Neural cell (in vitro differentiated cells): ENCODE results near the gene AFAP1. TPM values are rescaled to one million over a fixed set of nuclear protein-coding genes. Genes with fewer than 3 reads are reported as not detected.

Experiments used
- H2AFZ ChIP-seq: fragments of 200-600, 300-800 bp; sonication (generic), shearing (Covaris generic); 2 replicates; pipeline ENCODE4 v1.6.0; 2014; ENCODE audit warnings: low read depth, mild to moderate bottlenecking, antibody characterized with exemption, low read length, moderate library complexity
- H3F3A ChIP-seq: fragments of 200-600 bp; shearing (Covaris generic); 2 replicates; pipeline ENCODE4 v1.6.1; 2016; ENCODE audit warnings: mild to moderate bottlenecking, moderate library complexity, mixed read lengths, antibody characterized with exemption, low read length; ENCODE audit not compliant: insufficient read depth, poor library complexity, severe bottlenecking
- H3K27ac ChIP-seq: fragments of 200-600, 300-800 bp; sonication (generic), shearing (Covaris generic); 2 replicates; pipeline ENCODE4 v1.5.1; 2014; ENCODE audit warnings: mild to moderate bottlenecking, low read length, moderate library complexity
- H3K27me3 ChIP-seq: fragments of 300-800, 200-600 bp; sonication (generic), shearing (Covaris generic); 2 replicates; pipeline ENCODE4 v1.6.0; 2014; ENCODE audit warnings: mild to moderate bottlenecking, low read depth, low read length, moderate library complexity; ENCODE audit not compliant: insufficient read depth
- H3K36me3 ChIP-seq: fragments of 300-800, 200-600 bp; sonication (generic), shearing (Covaris generic); 2 replicates; pipeline ENCODE4 v1.5.1; 2014; ENCODE audit warnings: mild to moderate bottlenecking, antibody characterized with exemption, low read length, moderate library complexity; ENCODE audit not compliant: insufficient read depth
- H3K4me2 ChIP-seq: fragments of 300-800, 200-600 bp; sonication (generic), shearing (Covaris generic); 2 replicates; pipeline ENCODE4 v1.6.0; 2014; ENCODE audit warnings: mild to moderate bottlenecking, low read length
- H3K4me3 ChIP-seq: fragments of 300-800, 200-600 bp; sonication (generic), shearing (Covaris generic); 2 replicates; pipeline ENCODE4 v1.5.1; 2014; ENCODE audit warnings: mild to moderate bottlenecking, low read length, moderate library complexity
- H3K79me2 ChIP-seq: fragments of 200-600 bp; shearing (Covaris generic); replicated peaks from 2 replicates; pipeline ENCODE4 v1.6.0; 2014; ENCODE audit warnings: mild to moderate bottlenecking, low read length, moderate library complexity; ENCODE audit not compliant: insufficient read depth
- H3K9ac ChIP-seq: fragments of 300-800, 200-600 bp; sonication (generic), shearing (Covaris generic); 2 replicates; pipeline ENCODE4 v1.6.1; 2016; ENCODE audit warnings: mild to moderate bottlenecking, low read length, mixed read lengths
- H3K9me2 ChIP-seq: fragments of 200-600 bp; shearing (Covaris generic); 2 replicates; pipeline ENCODE4 v1.6.1; 2016; ENCODE audit warnings: mild to moderate bottlenecking, low read length, mixed read lengths; ENCODE audit not compliant: insufficient read depth
- H3K9me3 ChIP-seq: fragments of 200-600, 300-800 bp; sonication (generic), shearing (Covaris generic); 2 replicates; pipeline ENCODE4 v1.6.1; 2016; ENCODE audit warnings: mild to moderate bottlenecking, mixed run types, low read length, moderate library complexity, mixed read lengths
- H4K20me1 ChIP-seq: fragments of 200-600 bp; shearing (Covaris generic); 2 replicates; pipeline ENCODE4 v1.6.1; 2016; ENCODE audit warnings: mild to moderate bottlenecking, mixed run types; ENCODE audit not compliant: insufficient read depth
- CTCF ChIP-seq: fragments of 450-650 bp; IDR thresholded peaks from 2 replicates; pipeline ENCODE4 v1.5.1; 2014; ENCODE audit warnings: antibody characterized with exemption, mild to moderate bottlenecking, moderate library complexity; ENCODE audit not compliant: poor library complexity, severe bottlenecking
- EP300 ChIP-seq: fragments of 450-650 bp; conservative IDR thresholded peaks from 2 replicates; pipeline ENCODE4 v1.6.1; 2014; ENCODE audit warnings: antibody characterized with exemption, mild to moderate bottlenecking, moderate library complexity; ENCODE audit not compliant: poor library complexity, severe bottlenecking
- EZH2 ChIP-seq: fragments of 200-600, 300-800 bp; shearing (Covaris generic), sonication (generic); IDR thresholded peaks from 2 replicates; pipeline ENCODE4 v1.6.1; 2014; ENCODE audit warnings: antibody characterized with exemption, low read length, borderline replicate concordance, mild to moderate bottlenecking; ENCODE audit not compliant: insufficient read depth, poor library complexity, severe bottlenecking
- MXI1 ChIP-seq: fragments of 450-650 bp; conservative IDR thresholded peaks from 2 replicates; pipeline ENCODE4 v1.6.1; 2014; ENCODE audit warnings: antibody characterized with exemption, mild to moderate bottlenecking; ENCODE audit not compliant: poor library complexity, severe bottlenecking
- POLR2AphosphoS5 ChIP-seq: IDR thresholded peaks from 2 replicates; pipeline ENCODE4 v1.6.1; 2012
- RAD21 ChIP-seq: fragments of 450-650 bp; conservative IDR thresholded peaks from 2 replicates; pipeline ENCODE4 v1.6.1; 2014; ENCODE audit warnings: antibody characterized with exemption, mild to moderate bottlenecking, moderate library complexity
- REST ChIP-seq: IDR thresholded peaks from 2 replicates; pipeline ENCODE4 v1.6.1; 2012; ENCODE audit warnings: borderline replicate concordance
- SMC3 ChIP-seq: fragments of 450-650 bp; conservative IDR thresholded peaks from 2 replicates; pipeline ENCODE4 v1.6.1; 2014; ENCODE audit warnings: antibody characterized with exemption, mild to moderate bottlenecking, moderate library complexity; ENCODE audit not compliant: poor library complexity
- TAF1 ChIP-seq: IDR thresholded peaks from 2 replicates; pipeline ENCODE4 v1.6.1; 2012; ENCODE audit warnings: low read depth
- polyA plus RNA-seq: library from polyadenylated mRNA; depleted of rRNA; stranded (reverse); fragments of >200 nt; gene quantifications from 2 replicates; pipeline ENCODE4 v1.2.3, GENCODE V29; 2014

AFAP1 gene
- polyA plus RNA-seq, 1 donor from 2014 or later, result 38.9 TPM

- H3K9me2 ChIP-seq, result no peaks in the 10 kb centered on the region
- no peaks in the 10 kb centered on the region for H4K20me1 ChIP-seq
- no peaks in the 10 kb centered on the region for H3F3A ChIP-seq
- H3K36me3 ChIP-seq, result no peaks in the 10 kb centered on the region
- H3K27ac ChIP-seq, result no peak overlapping the region
- no peaks in the 10 kb centered on the region for H3K9me3 ChIP-seq
- no peaks in the 10 kb centered on the region for H3K27me3 ChIP-seq
- no peak overlapping the region for H2AFZ ChIP-seq
- H3K4me2 ChIP-seq, result no peak overlapping the region
- no peak overlapping the region for H3K9ac ChIP-seq
- TF ChIP-seq POLR2AphosphoS5 (no peak), EZH2 (no peak), MXI1 (no peak), CTCF (no peak), EP300 (no peak), REST (no peak), SMC3 (no peak), TAF1 (no peak), RAD21 (no peak)
- H3K4me3 ChIP-seq, result no peak overlapping the region
- H3K79me2 ChIP-seq, result no peaks in the 10 kb centered on the region
These were observed 228.9 kb downstream of the AFAP1 start for GRCh38 chr4:7710576-7711306.

- TF ChIP-seq MXI1 (no peak), POLR2AphosphoS5 (no peak), EP300 (no peak), EZH2 (no peak), REST (no peak), SMC3 (no peak), TAF1 (no peak), RAD21 (no peak), CTCF (no peak)
- H2AFZ ChIP-seq, result no peak overlapping the region
- no peaks in the 10 kb centered on the region for H3K27me3 ChIP-seq
- H3K9me2 ChIP-seq, result no peaks in the 10 kb centered on the region
- no peak overlapping the region for H3K9ac ChIP-seq
- H3F3A ChIP-seq, result no peaks in the 10 kb centered on the region
- no peaks in the 10 kb centered on the region for H3K36me3 ChIP-seq
- H3K4me3 ChIP-seq, result no peak overlapping the region
- no peak overlapping the region for H3K27ac ChIP-seq
- no peaks in the 10 kb centered on the region for H3K79me2 ChIP-seq
- H3K9me3 ChIP-seq, result no peaks in the 10 kb centered on the region
- H3K4me2 ChIP-seq, result no peak overlapping the region
- no peaks in the 10 kb centered on the region for H4K20me1 ChIP-seq
These were observed 229.5 kb downstream of the AFAP1 start for GRCh38 chr4:7710126-7710525.
